ENCODE results near the gene ZBTB7C.

Gene ZBTB7C

GRCh38 chr18:48320639-48320945, 88.6 kb downstream of the ZBTB7C start:
- no peak for DNase-seq

DNA sequence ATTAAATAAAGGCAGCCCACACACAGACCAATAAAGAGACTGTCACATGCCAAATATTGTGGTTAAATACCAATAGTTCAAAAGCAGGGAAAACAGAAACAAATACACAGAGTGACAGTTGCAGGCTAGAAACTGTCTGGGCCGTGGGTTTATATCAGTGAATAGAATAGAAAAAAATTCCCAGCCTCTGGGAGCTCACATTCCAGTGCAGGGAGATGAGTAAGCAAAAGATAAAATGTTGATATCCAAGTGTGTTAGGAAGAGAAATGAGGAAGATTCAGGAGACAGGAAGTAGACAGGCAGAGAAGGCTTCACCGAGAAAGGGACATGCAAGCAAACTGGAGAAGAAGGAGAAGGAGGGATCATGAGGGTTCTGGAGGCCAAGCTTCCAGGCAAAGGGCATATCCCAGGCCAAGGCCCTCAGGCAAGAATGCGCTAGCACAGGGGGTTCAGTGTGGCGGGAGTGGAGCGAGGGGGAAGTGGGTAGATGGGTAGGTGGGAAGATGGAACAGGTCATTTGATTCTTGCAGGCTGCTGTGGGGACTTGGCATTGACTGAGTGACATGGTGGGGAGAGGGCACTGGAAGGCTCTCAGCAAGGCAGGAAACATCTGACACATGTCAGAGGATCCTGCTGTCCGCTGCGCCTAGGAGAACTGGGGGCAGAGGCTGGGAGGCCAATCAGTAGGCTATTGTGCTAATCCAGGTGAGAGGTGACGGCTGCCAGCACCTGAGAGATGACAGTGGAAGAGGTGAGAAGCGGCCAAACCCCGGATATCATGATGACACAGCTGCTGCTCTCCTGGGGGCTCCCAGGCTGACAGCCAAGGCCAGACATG, 89.2 kb downstream of the ZBTB7C start:
- no peak for DNase-seq

GRCh38 chr18:48318436-48318835, 90.7 kb downstream of the ZBTB7C start:
- no peak for DNase-seq

GRCh38 chr18:48317781-48318381, 91.3 kb downstream of the ZBTB7C start:
- DNase-seq: no peak

DNA sequence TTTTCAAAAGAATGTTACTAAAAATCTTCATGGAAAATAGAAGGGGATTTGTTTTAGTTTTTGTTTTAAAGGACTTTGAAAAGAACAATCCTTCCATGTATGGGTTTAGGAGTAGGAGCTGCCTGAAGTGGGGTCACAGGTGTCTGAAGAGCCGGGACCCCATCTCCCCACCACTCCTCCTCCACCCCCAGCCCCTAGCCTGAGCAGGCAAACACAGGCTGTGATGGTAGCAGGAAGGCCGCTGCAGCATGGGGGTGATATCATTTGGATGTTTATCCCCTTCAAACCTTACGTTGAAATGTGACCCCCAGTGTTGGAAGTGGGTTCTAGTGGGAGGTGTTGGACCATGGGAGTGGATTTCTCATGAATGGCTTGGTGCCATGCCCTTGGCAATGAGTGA, 93.0 kb downstream of the ZBTB7C start:
- no peak for DNase-seq

- DNase-seq: no peak
These were observed 94.5 kb downstream of the ZBTB7C start for GRCh38 chr18:48314690-48315089.

GRCh38 chr18:48313792-48314191, 95.4 kb downstream of the ZBTB7C start:
- no peak for DNase-seq

DNA sequence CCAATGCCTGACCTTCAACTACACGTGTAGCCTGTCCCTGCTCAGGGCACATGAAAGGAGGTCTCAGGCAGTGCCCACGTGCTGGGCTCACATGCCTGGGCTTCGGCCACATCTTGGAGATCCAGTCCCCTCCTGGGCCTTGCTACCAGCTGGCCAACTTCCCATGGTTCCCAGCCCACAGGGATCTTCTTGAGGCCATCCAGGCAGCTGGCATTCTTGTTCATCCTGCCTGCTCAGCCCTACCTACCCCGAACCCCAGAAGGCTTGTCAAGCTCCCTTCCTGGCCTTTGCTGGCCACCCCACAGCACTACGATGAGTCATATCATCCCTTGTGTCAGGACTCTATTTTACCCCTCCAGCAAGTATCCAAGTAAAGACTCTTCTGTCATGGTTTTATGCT, 97.1 kb downstream of the ZBTB7C start:
- no peak for DNase-seq

GRCh38 chr18:48310999-48311398, 98.2 kb downstream of the ZBTB7C start:
- no peak for DNase-seq

- no peak for DNase-seq
These were observed 98.8 kb downstream of the ZBTB7C start for GRCh38 chr18:48310353-48310752.

- DNase-seq: no peak
These were observed 100.2 kb downstream of the ZBTB7C start for GRCh38 chr18:48308755-48309575.

DNA sequence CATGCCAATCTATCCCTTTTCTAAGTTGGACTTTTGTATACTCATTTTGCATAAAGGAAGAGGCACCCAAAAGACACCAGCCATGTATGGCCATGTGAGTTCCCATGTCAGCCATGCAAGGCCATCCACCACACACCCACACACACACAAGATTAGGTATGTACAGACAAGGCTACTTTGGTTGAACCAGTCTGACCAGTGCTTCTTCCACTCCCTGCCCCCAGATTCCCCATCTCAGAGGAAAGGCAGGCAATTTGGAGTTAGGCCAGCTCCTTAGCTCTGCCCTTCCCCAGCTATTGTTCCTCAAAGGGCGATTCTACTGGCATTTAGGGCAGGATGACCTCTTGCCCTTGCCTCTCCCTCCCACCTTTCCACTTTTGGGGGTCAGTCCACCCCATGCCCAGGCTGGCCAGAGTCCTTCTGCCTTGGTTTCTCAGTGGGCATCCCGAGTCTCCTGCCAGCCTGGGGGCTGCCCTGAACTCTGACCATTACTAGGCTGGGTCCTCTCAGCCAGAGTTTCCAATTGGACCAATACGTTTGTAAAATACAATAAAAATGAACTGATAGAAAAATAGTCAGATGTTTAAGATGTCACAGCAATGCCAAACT, 101.1 kb downstream of the ZBTB7C start:
- no peak for DNase-seq

GRCh38 chr18:48306838-48307237, 102.3 kb downstream of the ZBTB7C start:
- DNase-seq: no peak

DNA sequence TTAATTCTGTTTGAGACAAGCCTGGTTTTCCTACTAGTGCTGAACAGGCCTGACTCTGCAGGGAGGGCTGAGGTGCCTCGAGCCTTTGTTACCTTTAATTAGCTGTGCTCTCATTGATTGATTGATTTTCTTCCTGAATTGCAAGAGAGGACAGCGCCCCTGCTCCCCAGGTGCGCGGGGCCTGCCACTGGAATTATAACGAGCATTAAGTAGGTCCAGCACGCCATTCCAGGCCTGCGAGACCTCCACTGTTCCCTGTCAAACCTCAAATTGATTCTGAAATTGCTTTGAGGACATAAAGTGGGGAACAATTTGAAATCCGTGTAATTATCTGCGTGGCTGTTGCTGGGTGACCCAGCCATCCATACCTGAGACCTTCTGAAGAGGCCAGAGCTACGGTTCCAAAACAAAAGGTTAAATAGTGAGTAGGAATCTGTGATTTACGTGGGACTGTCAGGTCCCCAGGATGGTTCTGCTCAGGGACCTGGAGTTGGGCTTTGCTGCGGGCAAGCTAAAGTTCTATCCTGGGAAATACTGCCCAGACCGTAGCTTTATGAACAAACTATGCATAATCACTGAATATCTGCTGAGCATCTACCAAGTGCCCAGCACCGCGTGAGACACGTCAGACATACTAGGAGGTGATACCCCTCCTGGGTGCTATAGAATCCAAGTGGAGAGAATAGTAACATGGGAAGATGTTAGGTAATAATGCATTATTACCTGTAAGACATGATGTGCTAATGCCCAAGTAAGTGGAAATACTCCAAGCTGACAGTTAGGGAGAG, 104.1 kb downstream of the ZBTB7C start:
- no peak for DNase-seq

DNA sequence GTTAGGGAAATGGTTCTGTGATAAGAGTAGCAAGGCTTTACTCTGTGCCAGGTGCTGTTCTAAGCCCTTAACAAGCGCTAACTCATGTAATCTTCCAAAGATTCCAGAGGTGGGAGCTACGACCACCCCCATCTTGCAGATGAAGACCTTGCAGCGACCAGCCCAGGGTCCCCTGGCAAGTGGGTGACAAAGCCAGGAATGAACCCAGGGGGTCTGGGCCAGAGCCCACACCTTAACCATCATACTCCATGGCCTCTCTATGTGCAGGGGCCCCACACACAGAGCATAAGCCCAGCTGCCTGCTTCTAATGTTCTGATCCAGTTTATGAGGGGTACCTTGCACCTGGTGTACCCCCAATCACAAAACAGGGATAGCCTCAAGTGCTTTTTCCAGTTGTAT, 105.3 kb downstream of the ZBTB7C start:
- DNase-seq: no peak

GRCh38 chr18:48302736-48303135, 106.4 kb downstream of the ZBTB7C start:
- no peak for DNase-seq

GRCh38 chr18:48300463-48300961, 108.7 kb downstream of the ZBTB7C start:
- no peak for DNase-seq

DNA sequence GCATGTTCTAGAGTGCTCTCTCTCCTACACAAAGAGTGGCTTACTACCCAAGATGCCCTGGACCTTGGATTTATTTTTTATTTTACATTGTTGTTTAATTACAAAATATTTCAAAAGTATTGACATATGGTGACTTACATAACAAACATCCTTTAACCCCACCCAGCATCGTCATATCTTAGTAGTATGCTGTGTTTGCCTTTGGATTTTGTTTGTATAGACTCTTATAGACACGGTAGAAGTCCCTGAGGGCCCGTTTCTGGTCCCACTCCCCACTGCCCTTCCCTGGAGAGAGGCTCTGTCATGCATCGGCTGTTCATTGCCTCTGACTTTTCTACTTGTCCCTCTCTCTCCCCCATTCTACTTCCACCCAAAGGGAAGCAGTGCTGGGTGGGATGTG, 112.0 kb downstream of the ZBTB7C start:
- no peak for DNase-seq

- no peak for DNase-seq
These were observed 112.6 kb downstream of the ZBTB7C start for GRCh38 chr18:48296581-48296980.

DNA sequence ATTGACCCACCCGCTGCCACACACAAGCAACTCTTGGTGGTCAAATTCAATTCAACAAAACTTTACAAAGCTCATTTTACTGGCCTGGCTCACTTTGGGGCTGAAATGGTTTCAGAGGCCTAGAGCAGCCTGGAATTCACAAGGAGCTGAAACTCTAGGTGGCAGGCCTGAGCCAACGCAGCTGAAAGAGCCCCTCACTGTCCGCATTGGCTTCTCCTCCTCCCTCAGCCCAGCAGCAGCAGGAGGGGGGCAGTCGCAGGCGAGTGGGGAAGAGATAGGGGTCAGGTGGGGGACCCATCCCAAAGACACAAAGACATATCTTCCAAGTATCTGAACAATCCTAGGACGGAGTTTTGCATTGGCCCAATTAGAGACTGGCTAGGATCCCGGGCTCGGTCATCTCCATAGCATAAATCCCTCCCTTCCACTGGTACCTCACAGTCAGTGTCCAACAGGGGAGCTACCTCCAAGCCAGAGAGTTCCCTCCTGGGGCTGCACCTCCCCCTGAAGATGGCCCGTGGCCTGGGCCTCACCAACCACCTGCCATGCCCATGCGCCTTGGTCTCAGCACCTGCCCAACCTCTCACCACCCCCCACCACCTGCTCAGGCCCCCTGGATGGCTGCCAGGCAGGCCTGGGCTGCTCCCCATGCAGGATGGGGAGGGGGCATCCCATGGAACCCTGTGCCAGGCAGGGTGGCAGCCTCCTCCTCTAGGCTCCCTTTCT, 113.4 kb downstream of the ZBTB7C start:
- no peak for DNase-seq

GRCh38 chr18:48294899-48295585, 114.1 kb downstream of the ZBTB7C start:
- DNase-seq: no peak
